A549 (cell line): ENCODE results near the gene PLA2G7. TPM values are rescaled to one million over a fixed set of nuclear protein-coding genes. Genes with fewer than 3 reads are reported as not detected.

Experiments used
- ATAC-seq, 2 experiments: fragments of 200-7000 bp in 1 of 2; fragments of >200 bp in 1 of 2; cut with Nextera tagmentation in 1 of 2; cut with Tn5 transposase in 1 of 2; 3 replicates each; pipeline versions ENCODE4 v1.8.0 to v1.9.1; 2018 to 2020; ENCODE audit warnings: mild to moderate bottlenecking in 1 of 2, moderate library complexity in 1 of 2
- CTCF ChIA-PET: fragments of 300-600 bp; sonication (Branson Sonifier 250); formaldehyde crosslinking; extraction: SDS; loops from one replicate; lab custom pipeline; 2021; ENCODE audit warnings: antibody characterized with exemption, inconsistent platforms; lab: Yijun Ruan, JAX
- POLR2A ChIA-PET: fragments of 350-600 bp; formaldehyde crosslinking; extraction: SDS; loops from one replicate; lab custom pipeline; 2021; ENCODE audit warnings: antibody characterized with exemption, inconsistent platforms; lab: Yijun Ruan, JAX
- DNase-seq, 2 experiments: peaks; one replicate each; pipeline versions ENCODE4 v3.0.0 to v3.0.0-alpha.2; 2011 to 2016; ENCODE audit warnings: low read depth in 1 of 2, low spot score in 1 of 2
- FAIRE-seq: peaks from 2 replicates; lab custom pipeline; 2011; peaks lifted over from hg19 to GRCh38; lab: Jason Lieb, UNC
- H3K27ac ChIP-seq, 2 experiments: fragments of >200 bp; sonication (Bioruptor Twin); formaldehyde crosslinking; 3 replicates each; pipeline ENCODE4 v1.5.1; 2016 to 2017
- H3K4me1 ChIP-seq: fragments of >200 bp; sonication (Bioruptor Twin); formaldehyde crosslinking; 3 replicates; pipeline ENCODE4 v1.6.1; 2016
- H3K4me2 ChIP-seq: fragments of >200 bp; sonication (Bioruptor Twin); formaldehyde crosslinking; 3 replicates; pipeline ENCODE4 v1.6.1; 2016
- H3K4me3 ChIP-seq: fragments of >200 bp; sonication (Bioruptor Twin); formaldehyde crosslinking; 3 replicates; pipeline ENCODE4 v1.5.1; 2016
- H3K9me3 ChIP-seq: fragments of >200 bp; sonication (Bioruptor Twin); formaldehyde crosslinking; 3 replicates; pipeline ENCODE4 v1.6.1; 2016
- BHLHE40 ChIP-seq: IDR thresholded peaks from 2 replicates; pipeline ENCODE4 v1.6.1; 2012; ENCODE audit warnings: low read depth, low read length, inconsistent platforms
- CBX8 ChIP-seq: fragments of 200-600 bp; sonication (generic); IDR thresholded peaks from 2 replicates; pipeline ENCODE4 v1.6.1; 2016
- EHMT2 ChIP-seq: fragments of 200-600 bp; sonication (generic); IDR thresholded peaks from 2 replicates; pipeline ENCODE4 v1.6.1; 2016; ENCODE audit warnings: antibody characterized with exemption, low read depth, mild to moderate bottlenecking, moderate library complexity
- FOSB ChIP-seq: fragments of 250-450 bp; sonication (Bioruptor Pico); IDR thresholded peaks from 2 replicates; pipeline ENCODE4 v1.5.0; 2020; ENCODE audit warnings: mild to moderate bottlenecking, moderate library complexity
- FOSL2 ChIP-seq, 2 experiments: fragments of 450-650 bp in 1 of 2; fragments of >200 bp in 1 of 2; sonication (Bioruptor Twin) in 1 of 2; formaldehyde crosslinking; IDR thresholded peaks; 2 replicates each; pipeline versions ENCODE4 v1.5.0 to v1.6.1; 2016 to 2020; ENCODE audit warnings: mild to moderate bottlenecking in 1 of 2, moderate library complexity in 1 of 2
- FOXS1 ChIP-seq: fragments of 250-450 bp; sonication (Bioruptor Pico); IDR thresholded peaks from 2 replicates; pipeline ENCODE4 v1.5.0; 2020; ENCODE audit warnings: mild to moderate bottlenecking, moderate library complexity
- HEYL ChIP-seq: fragments of 250-450 bp; sonication (Bioruptor Pico); IDR thresholded peaks from 2 replicates; pipeline ENCODE4 v1.8.0; 2021; ENCODE audit warnings: mild to moderate bottlenecking, moderate library complexity
- MAZ ChIP-seq: fragments of 150-350 bp; IDR thresholded peaks from 2 replicates; pipeline ENCODE4 v1.6.1; 2014; ENCODE audit warnings: antibody characterized with exemption, low read depth, low read length, borderline replicate concordance
- MYC ChIP-seq: IDR thresholded peaks from 2 replicates; pipeline ENCODE4 v1.6.1; 2012; ENCODE audit warnings: mild to moderate bottlenecking, inconsistent platforms, low read length, improper control_type of control experiment, borderline replicate concordance
- POLR2AphosphoS2 ChIP-seq: conservative IDR thresholded peaks from 2 replicates; pipeline ENCODE4 v1.6.1; 2012; ENCODE audit warnings: low read length, improper control_type of control experiment, inconsistent platforms
- TFCP2L1 ChIP-seq: fragments of 250-450 bp; sonication (Bioruptor Pico); IDR thresholded peaks from 2 replicates; pipeline ENCODE4 v1.5.0; 2021; ENCODE audit warnings: mild to moderate bottlenecking
- TP53 ChIP-seq: fragments of 250-450 bp; sonication (Bioruptor Pico); IDR thresholded peaks from 2 replicates; pipeline ENCODE4 v1.5.0; 2021; ENCODE audit warnings: mild to moderate bottlenecking, moderate library complexity
- ZC3H11A ChIP-seq: fragments of 450-650 bp; IDR thresholded peaks from 2 replicates; pipeline ENCODE4 v1.6.1; 2014; ENCODE audit warnings: antibody characterized with exemption, mild to moderate bottlenecking
- WGBS: methylation state at CpG from one replicate; pipeline ENCODE4 v1.1.6; 2017; ENCODE audit errors: missing lambda C conversion rate; 5-methylcytosine and 5-hydroxymethylcytosine counted together
- polyA plus RNA-seq, 4 experiments: library from polyadenylated mRNA; depleted of rRNA in 3 of 4; stranded (reverse); fragments of >200 nt; fragmentation: RNase III in 1 of 4; extraction: RNeasy Plus Mini Kit Qiagen cat#74134 plus additional on column Dnase treatment in 1 of 4; gene quantifications; 2 replicates in 3 of 4; 3 replicates in 1 of 4; pipeline ENCODE4 v1.2.3, GENCODE V29; 2011 to 2017
- TF ChIP-seq, protein P1 (sequence below): fragments of >200 bp; sonication (Bioruptor Twin); formaldehyde crosslinking; IDR thresholded peaks from 3 replicates; pipeline ENCODE4 v1.5.1; 2016
- TF ChIP-seq, protein P2 (sequence below): fragments of 200-600 bp; sonication (generic); IDR thresholded peaks from 2 replicates; pipeline ENCODE4 v1.6.1; 2016; ENCODE audit warnings: antibody characterized with exemption, mild to moderate bottlenecking, moderate library complexity
- TF ChIP-seq, protein P3 (sequence below): fragments of 250-450 bp; sonication (Bioruptor Pico); IDR thresholded peaks from 2 replicates; pipeline ENCODE4 v1.5.0; 2021; ENCODE audit warnings: mild to moderate bottlenecking, moderate library complexity, borderline replicate concordance
- TF ChIP-seq, protein P4 (sequence below): IDR thresholded peaks from 2 replicates; pipeline ENCODE4 v1.6.1; 2012; ENCODE audit warnings: low read depth, borderline replicate concordance
- TF ChIP-seq, protein P5 (sequence below): fragments of >200 bp; sonication (Bioruptor Twin); formaldehyde crosslinking; IDR thresholded peaks from 2 replicates; pipeline ENCODE4 v1.6.1; 2016
- TF ChIP-seq, protein P6 (sequence below): fragments of 250-450 bp; sonication (Bioruptor Pico); IDR thresholded peaks from 2 replicates; pipeline ENCODE4 v1.5.0; 2020; ENCODE audit warnings: low read depth, mild to moderate bottlenecking, moderate library complexity

Gene PLA2G7
- polyA plus RNA-seq, 2 of the 4 experiments (the other 2 are of a cell fraction): 0.04 TPM; not detected in 1

DNA sequence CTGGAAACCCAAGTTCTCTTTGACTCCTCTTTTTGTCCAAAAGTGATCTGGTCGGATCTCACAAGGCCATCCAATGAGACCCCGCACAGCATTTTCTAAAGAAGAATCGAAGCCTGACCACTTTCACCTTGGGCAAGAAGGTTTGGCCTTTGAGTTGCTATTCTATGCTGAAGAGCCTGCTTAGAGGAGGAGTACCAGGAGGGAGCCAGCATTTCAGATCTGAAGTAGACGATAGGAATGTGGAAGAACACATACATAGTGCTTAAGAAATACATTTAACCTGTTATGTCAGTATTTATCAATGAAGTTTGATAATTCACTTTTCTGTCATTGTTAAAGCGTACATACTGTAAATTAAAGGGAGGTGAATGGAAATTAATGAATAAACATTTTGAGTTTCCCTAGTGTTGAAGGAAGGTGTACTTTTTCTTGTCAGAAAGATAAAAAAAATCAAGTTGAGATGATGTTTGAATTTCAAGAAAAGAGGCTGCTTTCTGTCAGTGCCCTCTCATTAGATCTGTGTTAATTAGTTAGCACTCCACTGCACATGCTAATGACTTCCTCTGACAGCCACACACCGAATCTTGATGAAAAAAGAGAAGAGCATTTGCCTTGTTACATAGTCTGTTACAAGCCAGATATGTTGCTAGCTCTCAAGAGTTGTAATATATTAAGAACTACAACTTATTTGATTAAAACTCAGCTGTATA is 58.4 kb downstream of the PLA2G7 start:
- TF ChIP-seq EHMT2 (no peak), FOXS1 (CRISPR knock-in tag) (no peak), HEYL (no peak), TFCP2L1 (CRISPR knock-in tag) (no peak), MYC (no peak), FOSL2 (IDR thresholded peaks at IDR 0.05) (no peak), FOSL2 (CRISPR knock-in tag; IDR thresholded peaks at IDR 0.05) (no peak), MAZ (no peak)
- TF ChIP-seq, protein P1, sequence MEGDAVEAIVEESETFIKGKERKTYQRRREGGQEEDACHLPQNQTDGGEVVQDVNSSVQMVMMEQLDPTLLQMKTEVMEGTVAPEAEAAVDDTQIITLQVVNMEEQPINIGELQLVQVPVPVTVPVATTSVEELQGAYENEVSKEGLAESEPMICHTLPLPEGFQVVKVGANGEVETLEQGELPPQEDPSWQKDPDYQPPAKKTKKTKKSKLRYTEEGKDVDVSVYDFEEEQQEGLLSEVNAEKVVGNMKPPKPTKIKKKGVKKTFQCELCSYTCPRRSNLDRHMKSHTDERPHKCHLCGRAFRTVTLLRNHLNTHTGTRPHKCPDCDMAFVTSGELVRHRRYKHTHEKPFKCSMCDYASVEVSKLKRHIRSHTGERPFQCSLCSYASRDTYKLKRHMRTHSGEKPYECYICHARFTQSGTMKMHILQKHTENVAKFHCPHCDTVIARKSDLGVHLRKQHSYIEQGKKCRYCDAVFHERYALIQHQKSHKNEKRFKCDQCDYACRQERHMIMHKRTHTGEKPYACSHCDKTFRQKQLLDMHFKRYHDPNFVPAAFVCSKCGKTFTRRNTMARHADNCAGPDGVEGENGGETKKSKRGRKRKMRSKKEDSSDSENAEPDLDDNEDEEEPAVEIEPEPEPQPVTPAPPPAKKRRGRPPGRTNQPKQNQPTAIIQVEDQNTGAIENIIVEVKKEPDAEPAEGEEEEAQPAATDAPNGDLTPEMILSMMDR: no peak
- TF ChIP-seq, protein P2, sequence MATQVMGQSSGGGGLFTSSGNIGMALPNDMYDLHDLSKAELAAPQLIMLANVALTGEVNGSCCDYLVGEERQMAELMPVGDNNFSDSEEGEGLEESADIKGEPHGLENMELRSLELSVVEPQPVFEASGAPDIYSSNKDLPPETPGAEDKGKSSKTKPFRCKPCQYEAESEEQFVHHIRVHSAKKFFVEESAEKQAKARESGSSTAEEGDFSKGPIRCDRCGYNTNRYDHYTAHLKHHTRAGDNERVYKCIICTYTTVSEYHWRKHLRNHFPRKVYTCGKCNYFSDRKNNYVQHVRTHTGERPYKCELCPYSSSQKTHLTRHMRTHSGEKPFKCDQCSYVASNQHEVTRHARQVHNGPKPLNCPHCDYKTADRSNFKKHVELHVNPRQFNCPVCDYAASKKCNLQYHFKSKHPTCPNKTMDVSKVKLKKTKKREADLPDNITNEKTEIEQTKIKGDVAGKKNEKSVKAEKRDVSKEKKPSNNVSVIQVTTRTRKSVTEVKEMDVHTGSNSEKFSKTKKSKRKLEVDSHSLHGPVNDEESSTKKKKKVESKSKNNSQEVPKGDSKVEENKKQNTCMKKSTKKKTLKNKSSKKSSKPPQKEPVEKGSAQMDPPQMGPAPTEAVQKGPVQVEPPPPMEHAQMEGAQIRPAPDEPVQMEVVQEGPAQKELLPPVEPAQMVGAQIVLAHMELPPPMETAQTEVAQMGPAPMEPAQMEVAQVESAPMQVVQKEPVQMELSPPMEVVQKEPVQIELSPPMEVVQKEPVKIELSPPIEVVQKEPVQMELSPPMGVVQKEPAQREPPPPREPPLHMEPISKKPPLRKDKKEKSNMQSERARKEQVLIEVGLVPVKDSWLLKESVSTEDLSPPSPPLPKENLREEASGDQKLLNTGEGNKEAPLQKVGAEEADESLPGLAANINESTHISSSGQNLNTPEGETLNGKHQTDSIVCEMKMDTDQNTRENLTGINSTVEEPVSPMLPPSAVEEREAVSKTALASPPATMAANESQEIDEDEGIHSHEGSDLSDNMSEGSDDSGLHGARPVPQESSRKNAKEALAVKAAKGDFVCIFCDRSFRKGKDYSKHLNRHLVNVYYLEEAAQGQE: no peak
- ATAC-seq: no peak
- no peak for DNase-seq
- H3K4me3 ChIP-seq: no peak overlapping the region
- no peak overlapping the region for H3K27ac ChIP-seq
- H3K9me3 ChIP-seq: no peaks in the 10 kb centered on the region
- ChIA-PET POLR2A (no interaction called here), CTCF (no interaction called here)
- no peak overlapping the region for H3K4me2 ChIP-seq
- H3K4me1 ChIP-seq: no peaks in the 10 kb centered on the region
- no peak for FAIRE-seq
- 59% methylated on average over 6 of the region's 6 CpGs for WGBS

DNA sequence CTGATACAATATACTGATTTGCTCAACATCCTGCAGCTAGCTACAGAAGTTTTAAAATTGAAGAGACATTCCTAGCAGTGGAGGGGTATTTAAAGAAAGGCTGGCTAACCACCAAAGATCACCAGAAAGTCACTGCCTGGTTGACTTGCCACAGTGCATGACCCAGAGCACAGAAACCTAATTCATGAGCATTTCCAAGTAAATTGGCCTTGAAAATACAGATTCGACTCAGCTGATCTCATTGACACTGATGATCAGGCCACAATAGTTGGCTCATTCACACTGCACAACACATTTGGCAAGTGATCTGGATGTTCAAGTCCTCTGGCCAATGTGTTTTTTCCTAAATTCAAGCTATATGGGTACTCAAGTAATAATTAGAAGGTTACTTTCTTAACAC is 60.8 kb downstream of the PLA2G7 start:
- ChIA-PET CTCF (interaction anchor here (1.3 kb wide), 1 partner anchor 19 kb away, joined by 6 read pairs; no protein-coding TSS in a partner anchor), POLR2A (no interaction called here)
- FAIRE-seq: no peak
- no peak for ATAC-seq
- 9% methylated on average over 1 of the region's 1 CpG for WGBS
- Histone ChIP-seq H3K27ac (no peak overlapping the region), H3K4me1 (no peaks in the 10 kb centered on the region), H3K4me2 (no peak overlapping the region), H3K9me3 (no peaks in the 10 kb centered on the region), H3K4me3 (no peak overlapping the region)
- DNase-seq: no peak
- TF ChIP-seq TP53 (CRISPR knock-in tag): no peak
- TF ChIP-seq, protein P3, sequence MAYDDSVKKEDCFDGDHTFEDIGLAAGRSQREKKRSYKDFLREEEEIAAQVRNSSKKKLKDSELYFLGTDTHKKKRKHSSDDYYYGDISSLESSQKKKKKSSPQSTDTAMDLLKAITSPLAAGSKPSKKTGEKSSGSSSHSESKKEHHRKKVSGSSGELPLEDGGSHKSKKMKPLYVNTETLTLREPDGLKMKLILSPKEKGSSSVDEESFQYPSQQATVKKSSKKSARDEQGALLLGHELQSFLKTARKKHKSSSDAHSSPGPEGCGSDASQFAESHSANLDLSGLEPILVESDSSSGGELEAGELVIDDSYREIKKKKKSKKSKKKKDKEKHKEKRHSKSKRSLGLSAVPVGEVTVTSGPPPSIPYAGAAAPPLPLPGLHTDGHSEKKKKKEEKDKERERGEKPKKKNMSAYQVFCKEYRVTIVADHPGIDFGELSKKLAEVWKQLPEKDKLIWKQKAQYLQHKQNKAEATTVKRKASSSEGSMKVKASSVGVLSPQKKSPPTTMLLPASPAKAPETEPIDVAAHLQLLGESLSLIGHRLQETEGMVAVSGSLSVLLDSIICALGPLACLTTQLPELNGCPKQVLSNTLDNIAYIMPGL (CRISPR knock-in tag): no peak
- TF ChIP-seq, protein P4, sequence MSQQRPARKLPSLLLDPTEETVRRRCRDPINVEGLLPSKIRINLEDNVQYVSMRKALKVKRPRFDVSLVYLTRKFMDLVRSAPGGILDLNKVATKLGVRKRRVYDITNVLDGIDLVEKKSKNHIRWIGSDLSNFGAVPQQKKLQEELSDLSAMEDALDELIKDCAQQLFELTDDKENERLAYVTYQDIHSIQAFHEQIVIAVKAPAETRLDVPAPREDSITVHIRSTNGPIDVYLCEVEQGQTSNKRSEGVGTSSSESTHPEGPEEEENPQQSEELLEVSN: no peak
- TF ChIP-seq, protein P5, sequence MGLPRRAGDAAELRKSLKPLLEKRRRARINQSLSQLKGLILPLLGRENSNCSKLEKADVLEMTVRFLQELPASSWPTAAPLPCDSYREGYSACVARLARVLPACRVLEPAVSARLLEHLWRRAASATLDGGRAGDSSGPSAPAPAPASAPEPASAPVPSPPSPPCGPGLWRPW: no peak
- no peak for TF ChIP-seq FOSB (CRISPR knock-in tag)
- TF ChIP-seq, protein P6, sequence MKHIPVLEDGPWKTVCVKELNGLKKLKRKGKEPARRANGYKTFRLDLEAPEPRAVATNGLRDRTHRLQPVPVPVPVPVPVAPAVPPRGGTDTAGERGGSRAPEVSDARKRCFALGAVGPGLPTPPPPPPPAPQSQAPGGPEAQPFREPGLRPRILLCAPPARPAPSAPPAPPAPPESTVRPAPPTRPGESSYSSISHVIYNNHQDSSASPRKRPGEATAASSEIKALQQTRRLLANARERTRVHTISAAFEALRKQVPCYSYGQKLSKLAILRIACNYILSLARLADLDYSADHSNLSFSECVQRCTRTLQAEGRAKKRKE (CRISPR knock-in tag): no peak
- TF ChIP-seq ZC3H11A: no peak
- no peak for TF ChIP-seq BHLHE40
- TF ChIP-seq CBX8: no peak
- no peak for TF ChIP-seq POLR2AphosphoS2
